ENCODE results near the gene UBE2E2.

UBE2E2 gene

GRCh38 chr3:23480329-23480714, 277.2 kb downstream of the UBE2E2 start:
- TF ChIP-seq CTCF (IDR thresholded peaks at IDR 0.05): no peak

- TF ChIP-seq CTCF (IDR thresholded peaks at IDR 0.05): no peak
These were observed 278.0 kb downstream of the UBE2E2 start for GRCh38 chr3:23481011-23481615.

- no peak for TF ChIP-seq CTCF (IDR thresholded peaks at IDR 0.05)
These were observed 278.6 kb downstream of the UBE2E2 start for GRCh38 chr3:23481616-23482278.

- no peak for TF ChIP-seq CTCF (IDR thresholded peaks at IDR 0.05)
These were observed 281.3 kb downstream of the UBE2E2 start for GRCh38 chr3:23484386-23484785.

DNA sequence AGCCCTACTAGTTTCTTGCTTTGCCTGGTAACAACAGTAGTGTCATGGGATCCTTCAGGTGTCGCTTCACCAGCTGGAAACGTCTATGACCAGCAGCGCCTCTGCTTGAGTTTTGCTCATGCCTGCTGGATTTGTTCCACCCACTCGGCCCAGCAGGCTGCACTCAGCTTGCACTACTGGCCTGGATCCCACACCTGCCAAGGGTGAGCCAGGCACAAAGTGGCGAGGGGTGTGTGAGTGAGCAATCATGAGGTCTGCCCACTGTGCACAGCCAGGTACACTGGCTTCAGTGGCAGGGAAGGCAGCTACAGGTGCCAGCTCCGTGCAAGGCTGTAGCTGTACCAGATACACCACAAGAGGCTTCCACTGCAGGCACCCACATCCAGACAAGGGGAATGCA, 282.8 kb downstream of the UBE2E2 start:
- TF ChIP-seq CTCF (IDR thresholded peaks at IDR 0.05): no peak

GRCh38 chr3:23487015-23487414, 283.9 kb downstream of the UBE2E2 start:
- TF ChIP-seq CTCF (IDR thresholded peaks at IDR 0.05): no peak

DNA sequence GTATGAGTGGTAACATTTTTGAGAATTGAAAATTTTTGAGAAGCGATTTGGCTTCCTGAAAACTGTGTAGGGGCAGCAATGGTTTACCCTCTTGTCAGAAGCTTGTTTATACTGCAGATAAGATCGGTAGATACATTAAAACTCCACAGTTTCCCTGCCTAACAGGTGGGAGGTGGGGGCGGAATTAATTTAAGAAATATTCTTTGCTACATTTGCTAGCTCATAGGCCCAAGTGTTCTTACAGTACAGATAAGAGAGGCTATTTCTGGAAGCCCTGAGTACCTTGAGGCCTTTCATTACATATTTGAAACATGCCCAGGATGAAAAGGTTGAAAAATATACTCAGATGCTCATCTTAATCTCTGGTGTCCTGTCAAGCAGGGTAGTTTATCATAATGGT, 285.5 kb downstream of the UBE2E2 start:
- TF ChIP-seq CTCF (IDR thresholded peaks at IDR 0.05): no peak

Data from LNCAP (cell line).